ENCODE measurements around the gene SIRT7. TPM values are rescaled to one million over a fixed set of nuclear protein-coding genes. Genes with fewer than 3 reads are reported as not detected.

Gene SIRT7
- total and polyA plus RNA-seq, 2 experiments from 2014 or later = 16.7 to 26.7 TPM

- TF ChIP-seq CTCF (IDR thresholded peaks at IDR 0.05; ENCODE audit: low read depth, low read length) = no peak
- peaks cover 2% of the 10 kb centered on the region for H3K4me1 ChIP-seq (ENCODE audit: low read depth)
- no peaks in the 10 kb centered on the region for H3K9me3 ChIP-seq (ENCODE audit: low read depth)
- no peak overlapping the region for H3K4me3 ChIP-seq
- no peaks in the 10 kb centered on the region for H3K27me3 ChIP-seq
- DNase-seq (ENCODE audit: low read depth in 1 of 2, low spot score in 1 of 2) = no peak
- H3K27ac ChIP-seq = no peak overlapping the region
- no peaks in the 10 kb centered on the region for H3K36me3 ChIP-seq
Observed at GRCh38 chr17:81951785-81952684, 34.1 kb upstream of the SIRT7 start.

- DNase-seq (ENCODE audit: low read depth in 1 of 2, low spot score in 1 of 2) = no peak
- no peaks in the 10 kb centered on the region for H3K27me3 ChIP-seq
- H3K27ac ChIP-seq = no peak overlapping the region
- TF ChIP-seq CTCF (IDR thresholded peaks at IDR 0.05; ENCODE audit: low read depth, low read length) = no peak
- no peak overlapping the region for H3K4me3 ChIP-seq
- no peaks in the 10 kb centered on the region for H3K9me3 ChIP-seq (ENCODE audit: low read depth)
- H3K36me3 ChIP-seq = no peaks in the 10 kb centered on the region
- peaks cover 4% of the 10 kb centered on the region for H3K4me1 ChIP-seq (ENCODE audit: low read depth)
Observed at GRCh38 chr17:81950501-81950900, 32.5 kb upstream of the SIRT7 start.

GRCh38 chr17:81948635-81949378 lies 30.8 kb upstream of the SIRT7 start:
- H3K27ac ChIP-seq = no peak overlapping the region
- H3K4me1 ChIP-seq (ENCODE audit: low read depth) = peaks cover 4% of the 10 kb centered on the region
- no peak for TF ChIP-seq CTCF (IDR thresholded peaks at IDR 0.05; ENCODE audit: low read depth, low read length)
- H3K36me3 ChIP-seq = no peaks in the 10 kb centered on the region
- DNase-seq (ENCODE audit: low read depth in 1 of 2, low spot score in 1 of 2) = no peak
- no peak overlapping the region for H3K4me3 ChIP-seq
- no peaks in the 10 kb centered on the region for H3K9me3 ChIP-seq (ENCODE audit: low read depth)
- H3K27me3 ChIP-seq = no peaks in the 10 kb centered on the region

GRCh38 chr17:81947189-81947588 lies 29.2 kb upstream of the SIRT7 start, which contains the start of gene MYADML2:
MYADML2 (minus strand) TSS chr17:81947233; CDS start chr17:81941741, 5,492 bp downstream.
- no peaks in the 10 kb centered on the region for H3K27me3 ChIP-seq
- peaks cover 12% of the 10 kb centered on the region for H3K4me1 ChIP-seq (ENCODE audit: low read depth)
- no peaks in the 10 kb centered on the region for H3K9me3 ChIP-seq (ENCODE audit: low read depth)
- no peak within 1 kb of the TSS for H3K27ac ChIP-seq
- DNase-seq (ENCODE audit: low read depth in 1 of 2, low spot score in 1 of 2) = no peak
- H3K36me3 ChIP-seq = no peaks in the 10 kb centered on the region
- H3K4me3 ChIP-seq = no peak within 1 kb of the TSS
- no peak for TF ChIP-seq CTCF (IDR thresholded peaks at IDR 0.05; ENCODE audit: low read depth, low read length)

GRCh38 chr17:81944858-81945257 lies 26.9 kb upstream of the SIRT7 start:
- no peak for TF ChIP-seq CTCF (IDR thresholded peaks at IDR 0.05; ENCODE audit: low read depth, low read length)
- no peak for DNase-seq (ENCODE audit: low read depth in 1 of 2, low spot score in 1 of 2)
- H3K27ac ChIP-seq = no peak overlapping the region
- H3K27me3 ChIP-seq = no peaks in the 10 kb centered on the region
- no peaks in the 10 kb centered on the region for H3K9me3 ChIP-seq (ENCODE audit: low read depth)
- peaks cover 33% of the 10 kb centered on the region for H3K4me1 ChIP-seq (ENCODE audit: low read depth)
- H3K4me3 ChIP-seq = no peak overlapping the region
- H3K36me3 ChIP-seq = no peaks in the 10 kb centered on the region
